NT2/D1 (cell line): ENCODE results near the gene TPM4.
"Not testable (repeated sequence)": the region's sequence is repeated elsewhere in the genome, so short reads cannot be mapped to it uniquely, and the experiment has no call there.

Experiments used
- DNase-seq: peaks from one replicate; pipeline ENCODE4 v3.0.0-alpha.2; 2011; ENCODE audit warnings: low read depth, low spot score
- H3K27me3 ChIP-seq: 2 replicates; pipeline ENCODE4 v1.6.0; 2011; ENCODE audit warnings: mild to moderate bottlenecking; ENCODE audit not compliant: insufficient read length, insufficient read depth
- H3K36me3 ChIP-seq: 2 replicates; pipeline ENCODE4 v1.6.1; 2011; ENCODE audit warnings: mild to moderate bottlenecking, low read length, mixed read lengths; ENCODE audit not compliant: insufficient read depth, insufficient read length
- H3K4me1 ChIP-seq: 2 replicates; pipeline ENCODE4 v1.5.1; 2011; ENCODE audit not compliant: insufficient read depth, insufficient read length
- H3K4me3 ChIP-seq: 2 replicates; pipeline ENCODE4 v1.5.1; 2011; ENCODE audit warnings: low read depth; ENCODE audit not compliant: insufficient read length
- H3K9ac ChIP-seq: 2 replicates; pipeline ENCODE4 v1.6.0; 2011; ENCODE audit warnings: low read depth; ENCODE audit not compliant: insufficient read length
- H3K9me3 ChIP-seq: 2 replicates; pipeline ENCODE4 v1.5.1; 2011; ENCODE audit warnings: mild to moderate bottlenecking, low read length; ENCODE audit not compliant: insufficient read depth
- SUZ12 ChIP-seq: IDR thresholded peaks from 2 replicates; pipeline ENCODE4 v1.6.1; 2011; ENCODE audit not compliant: insufficient read length, insufficient read depth; ENCODE audit errors: extremely low read depth
- YY1 ChIP-seq: IDR thresholded peaks from 2 replicates; pipeline ENCODE4 v1.6.1; 2011; ENCODE audit not compliant: insufficient read length, insufficient read depth
- ZNF274 ChIP-seq: IDR thresholded peaks from 2 replicates; pipeline ENCODE4 v1.6.1; 2011; ENCODE audit warnings: mild to moderate bottlenecking, low read depth, low read length

TPM4 gene

DNA sequence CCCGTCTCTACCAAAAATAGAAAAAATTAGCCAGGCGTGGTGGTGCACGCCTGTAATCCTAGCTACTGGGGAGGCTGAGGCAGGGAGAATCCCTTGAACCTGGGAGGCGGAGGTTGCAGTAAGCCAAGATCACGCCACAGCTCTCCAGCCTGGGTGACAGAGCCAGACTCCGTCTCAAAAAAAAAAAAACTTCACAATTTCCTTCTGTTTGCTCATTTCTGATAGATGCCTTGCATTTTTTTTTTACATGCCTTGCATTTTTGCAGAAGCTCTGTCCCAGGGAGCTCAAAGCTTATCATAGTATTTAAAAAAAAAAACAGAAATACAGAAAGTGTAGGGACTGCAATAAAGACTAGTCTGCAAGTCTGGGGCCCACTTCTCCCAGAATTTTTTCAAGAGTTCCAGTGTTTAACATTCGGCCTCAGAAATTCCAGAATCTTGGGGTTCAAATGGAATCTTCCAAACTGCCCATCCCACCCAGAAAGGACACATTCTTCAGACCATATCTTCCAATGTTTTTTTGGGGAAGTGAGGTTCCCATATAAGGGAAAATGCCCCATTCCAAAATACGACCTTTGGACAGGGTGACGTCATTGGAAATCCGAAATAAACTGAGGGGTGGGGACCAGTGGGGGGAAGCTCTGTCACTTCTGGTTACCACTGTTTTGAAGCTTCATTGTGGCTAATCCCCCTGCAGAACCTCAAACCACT is 18.2 kb downstream of the TPM4 start:
- TF ChIP-seq ZNF274, result no peak
- no peak for TF ChIP-seq YY1
- no peak for TF ChIP-seq SUZ12
- Histone ChIP-seq H3K36me3 (peaks cover 93% of the 10 kb centered on the region), H3K4me3 (no peak overlapping the region), H3K4me1 (no peaks in the 10 kb centered on the region), H3K9me3 (no peaks in the 10 kb centered on the region), H3K27me3 (no peaks in the 10 kb centered on the region), H3K9ac (no peak overlapping the region)
- no peak for DNase-seq

DNA sequence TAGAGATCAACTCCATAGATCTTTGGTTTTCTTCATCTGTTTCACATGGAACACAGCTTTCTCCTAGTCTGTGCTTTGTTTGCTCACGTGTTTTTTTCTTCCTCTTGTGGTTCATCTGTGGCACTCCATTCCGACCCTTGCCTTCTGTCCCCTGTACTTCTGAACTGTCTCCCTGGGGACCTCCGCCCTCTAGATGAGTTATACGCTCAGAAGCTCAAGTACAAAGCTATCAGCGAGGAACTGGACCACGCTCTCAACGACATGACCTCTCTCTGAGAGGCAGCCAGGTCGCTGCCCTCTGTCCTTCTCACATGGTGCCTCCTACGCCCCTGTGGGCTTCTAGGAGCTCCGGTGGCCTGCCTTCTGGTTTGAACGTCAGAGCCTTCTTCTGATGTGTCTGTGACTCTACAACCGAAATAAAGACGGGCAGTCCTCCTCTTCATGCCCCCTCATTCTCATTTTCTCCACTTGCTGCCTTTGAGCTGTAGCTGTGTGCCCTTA is 18.8 kb downstream of the TPM4 start:
- H3K4me1 ChIP-seq, result no peaks in the 10 kb centered on the region
- peaks cover 94% of the 10 kb centered on the region for H3K36me3 ChIP-seq
- no peak overlapping the region for H3K9ac ChIP-seq

DNA sequence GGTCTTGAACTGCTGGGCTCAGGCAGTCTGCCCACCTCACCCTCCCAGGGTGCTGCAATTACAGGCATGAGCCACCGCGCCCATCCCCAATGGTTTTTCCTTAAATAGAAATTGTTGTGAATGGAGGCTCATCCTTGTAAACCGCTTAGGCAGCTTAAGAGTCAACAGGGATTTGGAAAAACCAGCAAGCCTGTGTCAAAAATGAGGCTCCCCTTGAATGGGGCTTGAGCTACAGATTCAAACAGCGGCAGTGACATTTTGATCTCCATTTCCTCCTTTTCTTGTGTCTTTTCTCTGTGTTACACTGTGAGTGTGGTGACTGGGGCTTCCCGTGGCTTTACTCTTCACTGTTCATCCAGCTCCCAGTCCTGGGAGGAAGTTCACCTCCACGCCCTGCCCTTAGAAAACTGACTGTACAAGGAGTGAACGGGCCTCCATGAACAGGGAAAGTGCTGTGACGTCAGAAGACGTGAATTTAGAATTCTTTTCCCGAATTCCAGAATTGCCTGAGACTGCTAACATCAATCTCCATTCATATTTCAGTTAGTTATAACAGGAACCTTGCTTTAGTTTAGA is 20.1 kb downstream of the TPM4 start:
- Histone ChIP-seq H3K9ac (no peak overlapping the region), H3K36me3 (peaks cover 95% of the 10 kb centered on the region), H3K4me3 (no peak overlapping the region), H3K4me1 (no peaks in the 10 kb centered on the region), H3K27me3 (no peaks in the 10 kb centered on the region), H3K9me3 (no peaks in the 10 kb centered on the region)
- DNase-seq, result no peak
- TF ChIP-seq YY1, result no peak
- no peak for TF ChIP-seq SUZ12
- no peak for TF ChIP-seq ZNF274

More for the DNA sequence above, 18.8 kb downstream of the TPM4 start:
- Histone ChIP-seq H3K4me3 (no peak overlapping the region), H3K27me3 (no peaks in the 10 kb centered on the region), H3K9me3 (no peaks in the 10 kb centered on the region)
- no peak for TF ChIP-seq ZNF274
- no peak for TF ChIP-seq YY1
- no peak for TF ChIP-seq SUZ12
- no peak for DNase-seq

DNA sequence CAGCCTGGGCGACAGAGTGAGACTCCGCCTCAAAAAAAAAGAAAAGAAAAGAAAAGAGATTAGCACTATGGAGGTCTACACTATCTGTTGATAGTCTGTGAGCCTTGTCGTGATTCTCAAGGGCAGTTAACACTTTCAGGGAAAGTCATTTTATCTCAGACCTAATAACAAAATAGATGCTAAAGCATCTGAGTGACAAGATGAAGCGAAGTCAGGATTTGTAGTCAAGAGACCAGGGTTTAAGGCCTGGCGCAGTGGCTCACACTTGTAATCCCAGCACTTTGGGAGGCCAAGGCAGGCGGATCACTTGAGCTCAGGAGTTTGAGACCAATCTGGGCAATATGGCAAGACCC is 22.1 kb downstream of the TPM4 start:
- Histone ChIP-seq H3K36me3 (peaks cover 95% of the 10 kb centered on the region), H3K4me1 (no peaks in the 10 kb centered on the region), H3K27me3 (no peaks in the 10 kb centered on the region), H3K4me3 (no peak overlapping the region), H3K9me3 (no peaks in the 10 kb centered on the region), H3K9ac (no peak overlapping the region)
- DNase-seq, result no peak
- TF ChIP-seq YY1 (no peak), SUZ12 (no peak), ZNF274 (no peak)

DNA sequence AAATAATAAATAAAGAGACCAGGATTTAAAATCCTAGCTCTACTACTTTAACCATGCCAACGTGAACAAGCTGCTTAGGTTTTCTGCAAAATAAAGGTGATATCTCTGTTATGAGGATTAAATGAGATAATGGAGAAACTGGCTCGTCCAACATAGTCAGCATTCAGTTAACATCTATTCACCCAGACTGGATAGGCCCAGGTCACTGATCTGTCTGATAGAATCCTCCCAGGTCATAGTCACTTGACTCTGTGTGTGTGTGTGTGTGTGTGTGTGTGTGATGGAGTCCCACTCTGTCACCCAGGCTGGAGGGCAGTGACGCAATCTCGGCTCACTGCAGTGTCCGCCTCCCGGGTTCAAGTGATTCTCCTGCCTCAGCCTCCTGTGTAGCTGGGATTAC is 22.5 kb downstream of the TPM4 start:
- no peak overlapping the region for H3K4me3 ChIP-seq
- no peaks in the 10 kb centered on the region for H3K27me3 ChIP-seq
- no peak overlapping the region for H3K9ac ChIP-seq
- H3K9me3 ChIP-seq, result no peaks in the 10 kb centered on the region
- peaks cover 94% of the 10 kb centered on the region for H3K36me3 ChIP-seq
- no peak for TF ChIP-seq ZNF274
- TF ChIP-seq SUZ12, result no peak
- TF ChIP-seq YY1, result no peak
- no peaks in the 10 kb centered on the region for H3K4me1 ChIP-seq
- DNase-seq, result no peak

DNA sequence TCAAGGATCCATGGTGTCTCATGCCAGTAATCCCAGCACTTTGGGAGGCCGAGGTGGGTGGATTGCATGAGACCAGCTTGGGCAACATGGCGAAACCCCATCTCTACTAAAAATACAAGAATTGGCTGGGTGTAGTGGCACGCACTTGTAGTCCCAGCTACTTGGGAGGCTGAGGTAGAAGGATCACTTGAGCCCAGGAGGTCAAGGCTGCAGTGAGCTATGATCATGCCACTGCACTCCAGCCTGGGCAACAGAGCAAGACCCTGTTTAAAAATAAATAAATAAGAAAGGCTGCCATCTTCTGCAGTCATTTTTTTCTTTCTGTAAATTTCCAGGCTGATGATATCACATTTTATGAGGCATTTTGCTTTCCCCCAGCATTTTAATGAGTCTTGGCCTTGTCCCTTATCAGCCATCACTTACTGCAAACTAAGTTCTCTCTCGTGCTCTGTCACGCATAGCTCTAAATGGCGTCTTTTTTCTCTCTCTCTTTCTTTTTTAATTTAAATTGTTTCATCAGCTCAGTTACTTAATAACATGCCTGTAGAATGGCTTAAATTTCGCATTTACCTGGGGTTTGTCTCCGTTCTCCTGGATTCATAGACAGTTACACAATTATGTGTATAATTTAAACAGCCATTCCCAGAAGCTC is 23.1 kb downstream of the TPM4 start:
- H3K27me3 ChIP-seq, H3K4me3 ChIP-seq, H3K9me3 ChIP-seq, H3K4me1 ChIP-seq, DNase-seq, H3K9ac ChIP-seq: not testable (repeated sequence)
- H3K36me3 ChIP-seq, result peaks cover 92% of the 10 kb centered on the region

DNA sequence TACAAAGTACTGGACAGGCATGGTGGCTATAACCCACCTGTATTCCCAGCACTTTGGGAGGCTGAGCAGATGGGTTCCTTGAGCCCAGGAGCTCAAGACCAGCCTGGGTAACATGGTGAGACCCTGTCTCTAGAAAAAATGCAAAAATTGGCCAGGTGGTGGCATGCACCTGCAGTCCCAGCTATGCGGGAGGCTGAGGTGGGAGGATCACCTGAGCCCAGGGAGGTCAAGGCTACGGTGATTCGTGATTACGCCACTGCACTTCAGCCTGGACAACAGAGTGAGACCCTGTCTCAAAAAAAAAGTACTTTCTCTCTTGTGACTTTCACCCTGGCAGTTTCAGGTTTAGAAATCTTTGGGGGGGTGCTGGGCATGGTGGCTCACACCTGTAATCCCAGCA is 24.2 kb downstream of the TPM4 start:
- H3K36me3 ChIP-seq, result peaks cover 81% of the 10 kb centered on the region
- H3K9ac ChIP-seq, result no peak overlapping the region
- no peak for TF ChIP-seq ZNF274
- TF ChIP-seq SUZ12, result no peak
- TF ChIP-seq YY1, result no peak
- H3K27me3 ChIP-seq, result no peaks in the 10 kb centered on the region
- DNase-seq, result no peak
- no peak overlapping the region for H3K4me3 ChIP-seq
- no peaks in the 10 kb centered on the region for H3K4me1 ChIP-seq
- H3K9me3 ChIP-seq, result no peaks in the 10 kb centered on the region
